HEK293T (cell line): ENCODE results near the gene VAX1.

ENCODE experiments used
- CTCF ChIA-PET: fragments of 350-600 bp; formaldehyde crosslinking; extraction: SDS; loops from one replicate; lab custom pipeline; 2021; ENCODE audit warnings: antibody characterized with exemption, inconsistent platforms; lab: Yijun Ruan, JAX
- POLR2A ChIA-PET: fragments of 350-600 bp; formaldehyde crosslinking; extraction: SDS; loops from one replicate; lab custom pipeline; 2020; ENCODE audit warnings: antibody characterized with exemption, inconsistent platforms; lab: Yijun Ruan, JAX
- DNase-seq: peaks from one replicate; pipeline ENCODE4 v3.0.0; 2012; ENCODE audit warnings: mixed read lengths; ENCODE audit errors: extremely low spot score
- ARNT ChIP-seq: fragments of 450-650 bp; IDR thresholded peaks from 2 replicates; pipeline ENCODE4 v1.6.1; 2017; ENCODE audit warnings: mild to moderate bottlenecking
- BHLHE40 ChIP-seq: fragments of 450-650 bp; IDR thresholded peaks from 2 replicates; pipeline ENCODE4 v1.6.1; 2016; ENCODE audit warnings: mild to moderate bottlenecking, moderate library complexity, borderline replicate concordance
- ELF4 ChIP-seq: fragments of 450-650 bp; IDR thresholded peaks from 2 replicates; pipeline ENCODE4 v1.6.1; 2017; ENCODE audit warnings: antibody characterized with exemption
- FOXA1 ChIP-seq: fragments of 450-650 bp; IDR thresholded peaks from 2 replicates; pipeline ENCODE4 v1.6.1; 2016; ENCODE audit warnings: mild to moderate bottlenecking
- FOXK2 ChIP-seq: fragments of 450-650 bp; IDR thresholded peaks from 2 replicates; pipeline ENCODE4 v1.6.1; 2016; ENCODE audit warnings: mild to moderate bottlenecking
- FOXM1 ChIP-seq: fragments of 450-650 bp; IDR thresholded peaks from 2 replicates; pipeline ENCODE4 v1.6.1; 2017; ENCODE audit warnings: mild to moderate bottlenecking, borderline replicate concordance
- HDGF ChIP-seq: fragments of 450-650 bp; IDR thresholded peaks from 2 replicates; pipeline ENCODE4 v1.6.1; 2017; ENCODE audit warnings: antibody characterized with exemption, borderline replicate concordance
- L3MBTL2 ChIP-seq: fragments of 450-650 bp; conservative IDR thresholded peaks from 2 replicates; pipeline ENCODE4 v1.6.1; 2016; ENCODE audit warnings: mild to moderate bottlenecking
- LEF1 ChIP-seq: fragments of 450-650 bp; IDR thresholded peaks from 2 replicates; pipeline ENCODE4 v1.6.1; 2017; ENCODE audit warnings: mild to moderate bottlenecking, borderline replicate concordance
- NFRKB ChIP-seq: fragments of 450-650 bp; IDR thresholded peaks from 2 replicates; pipeline ENCODE4 v1.6.1; 2016; ENCODE audit warnings: mild to moderate bottlenecking, moderate library complexity
- SUZ12 ChIP-seq: fragments of 450-650 bp; IDR thresholded peaks from 2 replicates; pipeline ENCODE4 v1.6.1; 2016; ENCODE audit warnings: mild to moderate bottlenecking
- ZNF384 ChIP-seq: fragments of 450-650 bp; IDR thresholded peaks from 2 replicates; pipeline ENCODE4 v1.6.1; 2016
- TF ChIP-seq, protein P1 (sequence below): fragments of 450-650 bp; IDR thresholded peaks from 2 replicates; pipeline ENCODE4 v1.6.1; 2016

Gene VAX1

GRCh38 chr10:117163954-117164548 is 26.0 kb upstream of the VAX1 start:
- ChIA-PET CTCF (no interaction called here), POLR2A (no interaction called here)
- no peak for DNase-seq
- TF ChIP-seq ELF4 = no peak

DNA sequence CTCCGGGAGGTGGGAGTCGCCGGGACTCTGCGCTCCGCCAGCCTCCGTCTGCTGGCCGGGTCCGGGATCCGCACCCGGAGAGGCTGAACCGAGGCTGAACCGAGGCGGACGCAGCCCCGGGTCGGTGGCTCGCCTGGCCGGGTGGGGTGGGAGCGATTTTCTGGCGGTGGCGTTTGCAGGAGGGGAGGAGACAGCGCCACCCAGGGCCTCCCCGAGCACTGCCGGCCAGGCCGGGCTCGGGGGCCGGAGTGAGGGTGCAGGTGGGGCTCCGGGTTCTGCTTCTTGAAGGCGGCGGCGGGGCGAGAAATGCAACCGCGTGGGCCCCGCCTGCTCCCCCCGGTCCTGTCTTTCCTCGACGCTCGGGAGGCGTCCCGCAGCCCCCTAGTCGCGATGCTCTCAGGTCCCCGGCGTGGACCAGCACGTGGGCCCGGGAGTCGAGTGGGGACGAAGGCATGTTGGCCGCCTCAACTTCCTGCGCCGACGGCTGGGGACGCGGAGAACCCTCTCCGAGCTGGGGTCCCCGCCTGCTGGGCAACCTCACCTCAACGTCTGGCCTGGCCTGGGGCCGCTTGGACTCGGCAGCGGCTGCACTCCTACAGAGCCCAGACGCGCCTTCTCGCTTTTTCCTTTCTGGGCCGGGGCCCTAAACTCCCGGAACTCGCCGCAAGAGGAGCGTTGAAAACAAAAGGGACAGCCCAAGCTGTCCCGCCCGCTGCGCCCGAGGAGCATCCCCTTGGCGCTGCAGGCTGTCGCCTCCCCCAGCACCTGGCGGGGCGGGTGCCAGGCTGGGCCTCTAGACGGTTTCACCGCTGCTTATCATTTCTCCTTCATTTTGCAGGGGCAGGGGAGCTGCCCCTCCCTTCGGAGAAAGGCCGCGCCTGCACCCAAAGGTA is 25.2 kb upstream of the VAX1 start:
- ChIA-PET CTCF (no interaction called here), POLR2A (no interaction called here)
- TF ChIP-seq L3MBTL2 = peak; percentile 93
- no peak for TF ChIP-seq ARNT
- peak; percentile 83 for DNase-seq

DNA sequence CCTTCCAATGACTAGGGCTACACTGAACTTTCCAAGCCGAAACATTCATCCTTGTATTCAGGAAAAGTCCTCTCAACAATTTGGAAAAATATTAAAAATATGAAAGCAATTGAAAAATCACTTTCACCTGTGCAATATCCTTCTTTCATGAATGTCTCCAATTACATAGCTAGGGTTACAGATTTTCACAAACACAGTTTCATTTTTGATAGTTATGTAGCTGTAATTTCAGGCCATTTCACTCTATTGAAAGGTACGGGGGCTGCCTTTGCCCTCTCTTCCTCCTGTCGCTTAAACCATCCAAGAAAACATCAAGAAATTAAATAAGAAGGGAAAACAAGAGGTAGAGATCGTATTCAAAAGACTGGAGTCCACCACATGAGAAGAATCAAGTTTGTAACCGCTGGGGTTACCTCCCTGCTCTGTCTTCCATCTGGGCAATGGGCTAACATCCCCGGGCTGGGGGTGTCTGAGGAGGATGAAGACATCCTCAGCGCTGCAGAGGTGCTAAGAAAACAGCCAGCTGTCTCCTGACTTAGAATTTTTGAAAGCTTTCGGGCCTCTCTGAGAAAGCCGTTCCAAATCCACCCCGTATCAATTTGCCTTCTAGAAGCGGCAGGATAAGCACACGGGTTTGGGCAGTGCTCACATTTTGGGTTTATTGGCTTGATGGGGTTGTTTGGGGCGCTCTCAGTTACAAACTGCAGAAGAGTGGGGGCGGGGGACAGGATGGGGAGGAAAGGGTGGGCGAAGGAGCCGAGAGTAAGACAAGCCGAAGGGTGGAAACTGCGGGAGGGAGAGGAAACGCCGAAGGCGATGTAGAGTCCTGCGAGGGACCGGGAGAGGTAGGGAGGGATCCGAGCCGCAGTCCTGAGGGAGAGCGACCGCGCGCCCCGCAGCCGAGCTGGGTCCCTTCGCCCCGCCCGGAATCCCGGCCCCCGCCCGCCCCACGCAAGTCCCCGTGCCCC is 24.3 kb upstream of the VAX1 start:
- CTCF ChIA-PET = interaction anchor here (0.7 kb wide), 1 partner anchor 12 kb away, joined by 3 read pairs; no protein-coding TSS in a partner anchor
- no peak for DNase-seq

GRCh38 chr10:117161386-117162033 is 23.4 kb upstream of the VAX1 start:
- CTCF ChIA-PET = no interaction called here

More for the DNA sequence above, 24.3 kb upstream of the VAX1 start:
- TF ChIP-seq HDGF (no peak), ELF4 (no peak), NFRKB (no peak), ARNT (no peak)
- TF ChIP-seq, protein P1, sequence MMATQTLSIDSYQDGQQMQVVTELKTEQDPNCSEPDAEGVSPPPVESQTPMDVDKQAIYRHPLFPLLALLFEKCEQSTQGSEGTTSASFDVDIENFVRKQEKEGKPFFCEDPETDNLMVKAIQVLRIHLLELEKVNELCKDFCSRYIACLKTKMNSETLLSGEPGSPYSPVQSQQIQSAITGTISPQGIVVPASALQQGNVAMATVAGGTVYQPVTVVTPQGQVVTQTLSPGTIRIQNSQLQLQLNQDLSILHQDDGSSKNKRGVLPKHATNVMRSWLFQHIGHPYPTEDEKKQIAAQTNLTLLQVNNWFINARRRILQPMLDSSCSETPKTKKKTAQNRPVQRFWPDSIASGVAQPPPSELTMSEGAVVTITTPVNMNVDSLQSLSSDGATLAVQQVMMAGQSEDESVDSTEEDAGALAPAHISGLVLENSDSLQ = no peak
- POLR2A ChIA-PET = no interaction called here

DNA sequence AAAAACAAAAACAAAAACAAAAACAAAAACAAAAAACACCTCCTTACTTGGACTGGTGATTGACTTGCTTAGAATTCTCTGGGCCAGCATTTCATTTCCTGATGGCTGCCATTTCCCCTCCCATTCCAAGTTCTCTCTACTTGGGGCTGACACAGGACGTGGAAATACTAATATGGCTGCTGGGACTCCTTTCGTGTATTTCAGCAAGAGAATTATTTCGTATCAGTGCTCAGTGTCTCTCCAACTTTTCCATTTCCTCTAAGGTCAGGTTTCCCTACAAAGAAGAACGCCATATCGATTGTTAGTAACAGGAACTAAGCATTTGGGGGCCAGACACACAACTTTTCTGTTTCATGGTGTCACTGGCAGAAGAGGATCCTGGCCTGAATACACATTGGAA is 22.5 kb upstream of the VAX1 start:
- TF ChIP-seq, protein P1 = no peak
- TF ChIP-seq LEF1 = no peak
- TF ChIP-seq FOXK2 = no peak
- TF ChIP-seq ELF4 = no peak
- no peak for TF ChIP-seq ZNF384
- TF ChIP-seq ARNT = no peak
- CTCF ChIA-PET = no interaction called here
- DNase-seq = no peak
- POLR2A ChIA-PET = no interaction called here

More at GRCh38 chr10:117161386-117162033, 23.4 kb upstream of the VAX1 start:
- POLR2A ChIA-PET = no interaction called here
- no peak for TF ChIP-seq ZNF384
- TF ChIP-seq FOXK2 = no peak
- no peak for TF ChIP-seq ARNT
- TF ChIP-seq, protein P1 = no peak
- TF ChIP-seq FOXA1 = no peak
- TF ChIP-seq FOXM1 = no peak
- TF ChIP-seq ELF4 = no peak
- no peak for DNase-seq

- POLR2A ChIA-PET = interaction anchor here (2.1 kb wide), 1 partner anchor 22 kb away, joined by 7 read pairs; no protein-coding TSS in a partner anchor
- DNase-seq = no peak
- TF ChIP-seq ELF4 (no peak), HDGF (no peak), BHLHE40 (no peak), SUZ12 (no peak), FOXA1 (no peak)
- CTCF ChIA-PET = interaction anchor here (0.8 to 2.1 kb wide), 3 partner anchors 8 to 52 kb away, joined by 3 to 8 read pairs (median 3); no protein-coding TSS in a partner anchor
Measured at GRCh38 chr10:117159390-117159789, 21.3 kb upstream of the VAX1 start.
